Measurements from ENCODE around the gene AK2.
"Not testable (repeated sequence)": the region's sequence is repeated elsewhere in the genome, so short reads cannot be mapped to it uniquely, and the experiment has no call there.

The AK2 gene

GRCh38 chr1:33036526-33037503 lies at the start of gene AK2:
Gene AK2, minus strand, starts transcription at chr1:33036883. Its CDS starts 55 bp downstream, at chr1:33036828.
- no peak for FAIRE-seq

DNA sequence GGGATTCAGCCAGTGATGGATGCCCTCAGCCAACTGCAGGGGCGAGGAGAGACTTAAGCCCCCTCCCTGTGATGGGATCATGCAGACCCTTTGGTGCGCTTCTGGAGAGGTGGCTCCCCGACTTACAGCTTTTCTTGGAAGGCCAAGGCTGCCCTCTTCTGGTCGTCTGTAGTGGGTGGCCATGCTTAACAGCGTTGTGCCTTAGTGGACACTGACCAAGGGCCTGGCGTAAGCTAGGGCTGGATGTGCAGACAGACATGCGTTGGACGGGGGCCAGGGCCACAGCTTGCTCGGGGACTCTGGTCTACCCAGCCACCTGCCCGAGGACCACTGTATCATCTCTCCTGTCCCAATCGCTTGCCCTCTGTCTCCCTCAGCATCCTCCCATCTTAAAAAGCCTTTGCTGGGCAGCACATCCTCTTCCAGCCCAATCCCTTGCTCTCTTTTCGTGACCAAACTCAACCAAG lies 49.7 kb upstream of the AK2 start:
- FAIRE-seq: no peak

DNA sequence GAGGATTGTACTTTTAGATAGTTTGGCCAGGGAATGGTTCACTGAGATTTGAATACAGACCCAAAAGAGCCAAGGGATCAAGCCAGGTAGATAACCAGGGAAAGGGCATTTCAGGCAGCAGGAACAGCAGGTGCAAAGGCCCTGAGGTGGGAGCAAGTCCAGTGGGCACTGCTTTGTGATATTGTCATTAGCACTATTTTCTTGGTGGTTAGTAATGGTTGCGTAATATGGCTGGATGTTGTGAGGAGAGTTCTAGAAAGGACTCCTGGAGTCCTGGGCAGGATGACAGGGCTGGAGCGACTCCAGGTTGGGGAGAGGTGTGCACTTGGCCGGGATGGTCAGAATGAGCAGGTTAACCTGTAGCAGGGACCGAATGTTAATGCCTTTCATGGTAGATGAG lies 48.6 kb upstream of the AK2 start:
- FAIRE-seq: no peak

DNA sequence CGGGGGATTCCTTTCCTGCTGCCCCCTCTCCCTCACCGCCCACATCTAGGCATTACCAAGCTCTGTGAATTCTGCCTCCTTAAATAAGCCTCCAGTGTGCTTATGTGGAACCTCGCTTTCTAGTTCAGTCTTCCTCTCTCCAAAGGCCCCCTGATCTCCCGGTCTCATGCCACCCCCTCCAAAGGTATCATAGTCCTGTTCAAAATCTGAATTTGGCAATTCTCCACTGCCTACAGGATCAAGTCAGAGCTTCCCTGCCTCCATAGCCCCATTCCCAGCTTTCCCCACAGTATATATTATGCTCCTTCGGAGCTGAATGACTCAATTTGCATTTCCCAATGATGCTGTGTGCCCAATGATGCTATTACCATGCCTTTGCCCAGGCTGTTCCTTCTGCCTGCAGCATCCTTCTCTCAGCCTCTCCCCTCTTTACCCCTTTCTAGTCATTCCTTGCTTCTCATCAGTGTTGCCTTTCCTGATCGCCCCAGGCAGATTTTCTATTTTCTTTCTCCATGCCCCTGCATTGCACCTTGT lies 46.0 kb upstream of the AK2 start:
- no peak for FAIRE-seq

DNA sequence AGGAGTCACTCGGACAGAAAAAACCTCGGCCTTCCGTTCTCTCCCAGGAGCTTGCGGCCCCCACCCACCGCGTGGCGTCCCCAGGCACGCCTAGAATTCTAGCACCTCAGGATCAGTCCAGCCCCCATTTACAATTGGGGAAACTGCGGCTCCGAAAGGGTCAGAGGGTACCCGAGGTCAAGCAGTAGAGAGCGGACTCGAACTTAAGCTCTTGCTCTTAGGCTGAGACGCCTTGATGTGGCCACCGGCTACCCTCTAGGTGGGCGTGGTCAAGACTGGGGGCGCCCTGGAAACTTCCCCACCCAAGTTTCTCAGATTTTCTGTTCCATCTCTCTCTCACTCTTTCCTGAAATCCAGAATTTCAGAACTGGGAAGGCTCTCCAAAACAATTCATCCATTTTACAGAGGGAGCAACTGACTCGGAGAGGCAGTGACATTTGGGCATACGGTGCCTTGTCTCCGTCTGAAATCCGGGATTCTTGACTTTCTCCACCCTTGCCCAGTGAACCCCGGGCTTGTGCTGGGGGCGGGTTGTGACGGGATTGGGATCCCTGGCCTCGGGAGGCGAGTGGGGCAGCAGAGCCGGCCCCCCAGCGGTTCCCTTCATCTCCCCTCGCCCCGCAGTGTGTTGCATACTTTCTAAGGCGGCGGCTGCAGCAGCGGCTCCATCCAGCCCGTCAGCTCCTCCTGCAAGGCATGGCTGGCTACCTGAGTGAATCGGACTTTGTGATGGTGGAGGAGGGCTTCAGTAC lies 45.0 kb upstream of the AK2 start:
- FAIRE-seq: no peak

- FAIRE-seq: no peak
Measured at GRCh38 chr1:33080885-33081553, 44.3 kb upstream of the AK2 start, which contains the start of gene AZIN2. Gene AZIN2, plus strand, starts transcription at chr1:33081153. Its CDS starts 1,097 bp downstream, at chr1:33082250.

DNA sequence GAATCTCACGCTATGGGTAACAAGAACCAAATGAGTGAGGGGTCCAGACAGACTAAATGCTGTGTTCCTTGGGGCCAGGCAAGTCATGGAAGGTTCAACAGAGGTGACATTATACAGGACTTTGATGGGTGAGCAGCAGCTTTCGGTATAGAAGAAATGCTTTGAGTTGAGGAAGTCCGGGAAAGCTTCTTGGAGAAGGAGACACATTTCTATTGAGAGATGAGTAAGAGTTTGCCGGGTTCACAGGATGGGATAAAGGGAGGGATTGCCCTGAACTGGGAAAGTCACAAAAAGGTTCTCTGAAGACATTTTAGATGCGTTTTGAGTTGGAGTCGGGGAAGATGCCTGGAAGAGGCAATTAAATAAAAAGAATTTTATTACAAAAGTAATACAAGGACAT lies 43.7 kb upstream of the AK2 start:
- FAIRE-seq: no peak

DNA sequence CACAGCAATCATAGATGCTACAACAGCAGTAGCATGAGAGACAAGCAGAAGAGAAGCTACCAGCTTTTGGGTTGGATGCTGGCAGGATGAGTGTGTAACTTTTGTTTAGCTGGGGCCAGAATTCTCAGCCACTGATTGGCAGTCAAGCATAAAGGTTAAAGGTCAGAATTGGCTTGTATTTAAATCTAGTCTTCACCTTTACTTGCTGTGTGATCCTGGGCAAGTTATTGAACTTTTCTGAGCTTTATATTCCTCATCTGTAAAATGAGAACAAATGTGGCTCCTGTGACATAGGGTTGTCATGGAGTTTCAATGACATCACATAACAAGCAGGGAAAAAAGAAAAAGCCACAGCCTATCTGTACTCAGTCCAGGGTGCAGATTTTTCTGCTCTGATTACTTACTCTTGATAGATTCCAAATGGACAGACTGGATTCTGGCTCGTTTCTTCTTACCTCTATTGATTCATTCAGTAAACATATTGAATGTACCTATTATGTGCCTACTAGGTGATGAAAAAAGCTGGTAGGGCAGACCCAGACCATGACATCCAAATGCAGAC lies 41.4 kb upstream of the AK2 start:
- FAIRE-seq: no peak

DNA sequence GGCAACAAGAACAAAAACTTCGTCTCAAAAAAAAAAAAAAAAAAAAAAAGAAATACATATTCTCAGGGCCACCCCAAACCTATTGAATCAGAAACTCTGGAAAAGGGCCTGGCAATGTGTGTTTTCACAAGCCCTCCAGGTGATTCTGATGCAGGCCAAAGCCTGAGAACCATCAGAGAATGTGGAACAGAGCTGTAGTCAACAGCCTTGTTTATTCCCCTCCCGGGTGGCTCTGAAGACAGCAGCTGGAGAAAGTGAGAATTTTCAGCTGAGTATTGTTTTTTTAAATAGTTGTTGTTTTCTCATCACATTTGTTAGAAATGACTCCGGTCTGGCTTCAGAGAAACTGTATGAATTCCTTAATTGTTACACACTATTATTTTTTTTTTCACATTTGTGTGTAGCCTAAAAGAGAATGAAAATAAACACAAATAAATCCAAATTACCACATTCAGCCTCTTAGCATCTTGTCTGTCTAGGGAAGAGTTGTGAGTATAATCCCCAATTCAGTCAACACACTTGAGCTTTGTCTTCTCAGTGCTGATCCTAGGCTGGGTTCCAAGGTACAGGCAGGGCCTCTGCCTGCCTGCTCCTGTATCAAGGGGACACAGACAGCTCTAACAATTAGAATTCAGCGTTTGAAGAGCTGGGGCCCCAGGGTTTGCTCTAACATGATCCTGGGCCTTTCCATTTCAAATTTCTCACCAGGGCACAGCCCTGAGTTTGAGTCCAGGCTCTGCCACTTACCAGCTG lies 37.7 kb upstream of the AK2 start:
- FAIRE-seq: no peak

DNA sequence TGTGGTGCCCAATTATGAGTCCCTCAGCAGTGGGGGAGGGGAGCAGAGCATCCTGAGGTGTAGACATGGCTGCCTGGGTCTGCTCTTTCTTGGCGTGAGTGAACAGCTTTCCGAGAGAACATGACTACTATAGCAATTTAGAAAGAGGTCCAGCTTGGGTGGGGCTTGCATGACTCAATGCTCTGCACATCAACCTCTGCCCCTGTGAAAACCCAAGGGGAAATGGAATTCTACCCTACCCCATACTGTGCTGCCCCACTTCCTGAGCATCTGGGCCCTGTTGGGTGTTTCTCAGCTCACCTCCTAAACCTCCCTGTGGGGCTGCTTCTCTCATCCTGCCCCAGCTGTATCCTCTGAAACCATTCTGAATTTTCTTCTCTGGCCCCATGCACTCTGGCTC lies 36.0 kb upstream of the AK2 start:
- FAIRE-seq: no peak

GRCh38 chr1:33070628-33071027 lies 33.9 kb upstream of the AK2 start:
- no peak for FAIRE-seq

GRCh38 chr1:33068108-33068507 lies 31.4 kb upstream of the AK2 start:
- FAIRE-seq: not testable (repeated sequence)

GRCh38 chr1:33066477-33066876 lies 29.8 kb upstream of the AK2 start:
- FAIRE-seq: not testable (repeated sequence)

- FAIRE-seq: no peak
Measured at GRCh38 chr1:33065301-33065700, 28.6 kb upstream of the AK2 start.

DNA sequence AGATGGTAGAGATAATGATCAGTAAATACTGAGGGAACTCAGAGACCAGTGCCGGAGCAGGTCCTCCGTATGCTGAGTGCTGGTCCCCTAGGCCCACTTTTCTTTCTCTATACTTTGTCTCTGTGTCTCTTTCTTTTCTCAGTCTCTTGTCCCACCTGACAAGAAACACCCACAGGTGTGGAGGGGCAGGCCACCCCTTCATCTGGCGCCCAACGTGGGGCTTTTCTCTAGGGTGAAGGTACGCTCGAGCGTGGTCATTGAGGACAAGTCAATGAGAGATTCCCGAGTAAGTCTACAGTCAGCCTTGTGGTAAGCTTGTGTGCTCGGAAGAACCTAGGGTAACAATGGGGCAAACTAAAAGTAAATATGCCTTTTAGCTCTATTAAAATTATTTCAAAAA lies 27.6 kb upstream of the AK2 start:
- not testable (repeated sequence) for FAIRE-seq

GRCh38 chr1:33061834-33062233 lies 25.2 kb upstream of the AK2 start:
- no peak for FAIRE-seq

DNA sequence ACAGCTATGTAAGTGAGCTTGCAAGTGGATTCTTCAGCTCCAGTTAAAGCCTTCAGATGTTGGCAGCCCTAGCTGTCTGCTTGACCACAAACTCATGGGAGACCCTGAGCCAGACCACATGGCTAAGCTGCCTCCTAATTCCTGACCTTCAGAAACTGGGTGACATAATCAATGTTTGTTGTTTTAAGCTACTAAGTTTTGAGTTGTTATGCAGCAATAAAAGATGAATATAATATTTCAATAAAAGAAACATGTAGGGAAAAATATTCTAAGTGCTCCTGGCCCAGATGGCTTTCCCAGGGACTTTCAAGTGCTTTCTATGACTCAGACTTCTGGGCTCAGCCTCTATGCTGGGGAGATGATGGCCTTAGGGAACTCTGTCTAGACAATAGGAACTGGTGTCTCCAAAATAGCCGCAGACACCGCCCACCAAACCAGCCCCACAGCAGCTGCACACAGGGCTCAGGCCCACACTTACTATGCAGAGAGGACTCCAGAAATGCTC lies 23.9 kb upstream of the AK2 start:
- FAIRE-seq: no peak

DNA sequence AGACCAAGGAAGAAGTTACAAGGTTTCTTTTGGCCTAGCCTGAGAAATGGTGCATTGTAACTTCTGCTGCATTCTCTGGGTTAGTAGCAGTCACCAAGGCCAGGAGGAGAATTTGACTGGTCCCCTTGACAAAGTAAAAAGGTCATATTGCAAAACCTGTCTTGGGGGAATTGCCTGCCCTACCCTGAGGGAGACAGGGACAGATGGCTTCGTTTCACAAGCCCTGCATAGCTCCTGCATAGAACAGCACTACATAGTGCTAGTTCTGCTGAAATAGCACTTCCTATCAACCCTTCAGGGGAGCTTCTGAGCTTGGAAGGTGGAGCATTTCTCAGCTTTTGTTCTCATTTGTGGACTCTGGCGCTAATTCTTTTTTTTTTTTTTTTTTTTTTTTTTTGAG lies 20.4 kb upstream of the AK2 start:
- FAIRE-seq: no peak

DNA sequence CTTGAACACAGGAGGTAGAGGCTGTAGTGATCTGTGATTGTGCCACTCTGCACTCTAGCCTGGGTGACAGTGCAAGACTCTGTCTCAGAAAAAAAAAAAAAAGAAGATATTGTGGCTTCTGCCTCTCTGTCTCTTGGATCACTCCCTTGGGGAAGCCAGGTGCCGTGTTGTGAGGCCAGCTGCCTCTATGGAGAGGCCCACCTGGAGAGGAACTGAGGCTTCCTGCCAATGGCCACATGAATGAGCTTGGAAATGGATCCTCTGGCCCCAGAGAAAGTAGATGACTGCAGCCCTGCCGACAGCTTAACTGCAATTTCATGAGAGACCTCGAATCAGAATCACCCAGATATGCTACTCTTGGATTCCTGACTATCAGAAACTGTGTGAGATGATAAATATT lies 19.7 kb upstream of the AK2 start:
- FAIRE-seq: no peak

DNA sequence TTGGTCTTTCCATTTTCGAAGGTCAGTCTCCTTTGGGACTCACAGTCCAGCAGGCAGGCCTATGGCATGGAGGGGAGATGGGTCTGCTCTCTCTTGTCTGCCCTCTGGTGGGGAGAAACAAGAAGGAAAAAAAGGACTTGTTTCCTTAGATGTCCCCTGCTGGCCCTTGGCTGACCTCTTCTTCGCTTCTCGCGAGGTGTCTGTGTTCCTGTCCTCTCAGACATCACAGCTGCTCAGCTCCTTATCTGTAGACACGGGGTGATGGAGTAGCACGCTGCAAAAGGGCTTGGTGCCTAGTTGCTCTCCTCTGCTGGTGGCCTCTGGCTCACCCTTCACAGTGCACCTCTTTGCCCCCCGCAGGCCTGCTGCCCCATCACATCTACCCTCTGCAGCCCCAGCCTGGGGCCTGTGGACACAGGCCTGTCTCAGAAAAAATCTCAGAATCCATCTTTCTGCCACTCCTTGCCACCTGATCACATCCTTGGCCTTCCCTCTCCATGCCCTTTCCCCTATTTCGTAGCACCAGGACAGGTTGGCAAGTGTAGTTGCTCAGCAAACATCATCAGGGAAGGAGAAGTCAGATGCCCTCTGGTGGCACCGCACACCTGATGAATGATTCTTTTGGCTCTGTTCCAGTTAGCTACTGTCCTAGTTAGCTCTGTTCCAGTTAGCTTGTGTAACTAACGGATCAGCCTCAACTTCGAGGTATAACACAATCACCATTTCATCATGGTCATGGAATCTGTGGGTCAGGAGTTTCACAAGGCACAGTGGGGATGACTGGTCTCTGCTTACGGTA lies 18.7 kb upstream of the AK2 start:
- no peak for FAIRE-seq

Measured in colon (tissue), 2 donors.